Chondrocyte (in vitro differentiated cells): Measurements from ENCODE around the gene MAPK10. TPM values are rescaled to one million over a fixed set of nuclear protein-coding genes. Genes with fewer than 3 reads are reported as not detected.

Source experiments
- DNase-seq: peaks from one replicate; pipeline ENCODE4 v3.0.0; 2021; ENCODE audit warnings: mixed read lengths, low spot score
- H3K27ac Mint-ChIP-seq: one replicate; pipeline ENCODE4 v1.8.0; 2021; ENCODE audit warnings: mild to moderate bottlenecking, moderate library complexity, mixed read lengths; ENCODE audit not compliant: unreplicated experiment
- H3K27me3 Mint-ChIP-seq: 2 replicates; pipeline ENCODE4 v1.8.0; 2021; ENCODE audit warnings: low read depth, mixed read lengths
- H3K36me3 Mint-ChIP-seq: 2 replicates; pipeline ENCODE4 v1.8.0; 2021; ENCODE audit warnings: low read depth, mixed read lengths
- H3K4me1 Mint-ChIP-seq: 2 replicates; pipeline ENCODE4 v1.8.0; 2021; ENCODE audit warnings: low read depth, mild to moderate bottlenecking, mixed read lengths
- H3K4me3 Mint-ChIP-seq: one replicate; pipeline ENCODE4 v1.8.0; 2021; ENCODE audit warnings: mild to moderate bottlenecking, moderate library complexity, mixed read lengths; ENCODE audit not compliant: unreplicated experiment
- H3K9me3 Mint-ChIP-seq: 2 replicates; pipeline ENCODE4 v1.8.0; 2021; ENCODE audit warnings: low read depth, mixed read lengths
- CTCF ChIP-seq: fragments of 200-600 bp; sonication (generic); IDR thresholded peaks from 2 replicates; pipeline ENCODE4 v1.5.0; 2021; ENCODE audit warnings: antibody characterized with exemption, mild to moderate bottlenecking, moderate library complexity
- long read RNA-seq: library from polyadenylated mRNA; stranded (forward); transcript quantifications from one replicate; pipeline ENCODE4 v2.0.0, GENCODE V29; 2021
- total RNA-seq: library from RNA; stranded (reverse); gene quantifications from 3 replicates; pipeline ENCODE4 v1.2.1, GENCODE V29; 2021

MAPK10 gene
- 14.1 to 75.6 TPM (median 14.4 TPM) in 3 replicates for total RNA-seq
- long read RNA-seq, partial matches to known transcripts: 0 of 8 reads
- long read RNA-seq, other reads (novel, unspliced or antisense): 6 of 8 reads

GRCh38 chr4:86359944-86360478, at the start of gene MAPK10:
Gene MAPK10, minus strand, starts transcription at chr4:86360053.
- no peaks in the 10 kb centered on the region for H3K9me3 Mint-ChIP-seq
- H3K4me1 Mint-ChIP-seq: peaks cover 25% of the 10 kb centered on the region
- peak within 1 kb of the TSS; percentile 62 for H3K27ac Mint-ChIP-seq
- peak within 1 kb of the TSS; percentile 62 for H3K4me3 Mint-ChIP-seq
- DNase-seq: no peak
- no peaks in the 10 kb centered on the region for H3K36me3 Mint-ChIP-seq
- H3K27me3 Mint-ChIP-seq: no peaks in the 10 kb centered on the region
- no peak for TF ChIP-seq CTCF

- no peaks in the 10 kb centered on the region for H3K27me3 Mint-ChIP-seq
- no peak for DNase-seq
- H3K4me3 Mint-ChIP-seq: no peak overlapping the region
- peaks cover 3% of the 10 kb centered on the region for H3K36me3 Mint-ChIP-seq
- no peak for TF ChIP-seq CTCF
- no peak overlapping the region for H3K27ac Mint-ChIP-seq
- H3K9me3 Mint-ChIP-seq: peaks cover 4% of the 10 kb centered on the region
- peaks cover 11% of the 10 kb centered on the region for H3K4me1 Mint-ChIP-seq
Observed at GRCh38 chr4:86403575-86403974, 43.7 kb upstream of the MAPK10 start.

- H3K4me3 Mint-ChIP-seq: no peak overlapping the region
- H3K36me3 Mint-ChIP-seq: no peaks in the 10 kb centered on the region
- TF ChIP-seq CTCF: no peak
- no peaks in the 10 kb centered on the region for H3K27me3 Mint-ChIP-seq
- no peak overlapping the region for H3K27ac Mint-ChIP-seq
- no peak for DNase-seq
- H3K9me3 Mint-ChIP-seq: no peaks in the 10 kb centered on the region
- peaks cover 11% of the 10 kb centered on the region for H3K4me1 Mint-ChIP-seq
Observed at GRCh38 chr4:86401826-86402225, 42.0 kb upstream of the MAPK10 start.

- DNase-seq: no peak
- Mint-ChIP-seq H3K36me3 (no peaks in the 10 kb centered on the region), H3K9me3 (no peaks in the 10 kb centered on the region), H3K4me3 (no peak overlapping the region), H3K27ac (no peak overlapping the region), H3K4me1 (peaks cover 11% of the 10 kb centered on the region), H3K27me3 (no peaks in the 10 kb centered on the region)
- TF ChIP-seq CTCF: no peak
Observed at GRCh38 chr4:86400216-86400615, 40.4 kb upstream of the MAPK10 start.

GRCh38 chr4:86398187-86398586, 38.3 kb upstream of the MAPK10 start:
- TF ChIP-seq CTCF: no peak
- no peaks in the 10 kb centered on the region for H3K9me3 Mint-ChIP-seq
- H3K4me3 Mint-ChIP-seq: no peak overlapping the region
- no peaks in the 10 kb centered on the region for H3K27me3 Mint-ChIP-seq
- DNase-seq: no peak
- H3K27ac Mint-ChIP-seq: no peak overlapping the region
- H3K36me3 Mint-ChIP-seq: no peaks in the 10 kb centered on the region
- H3K4me1 Mint-ChIP-seq: peaks cover 11% of the 10 kb centered on the region
